Measurements from ENCODE around the gene DYNC1I1. TPM values are rescaled to one million over a fixed set of nuclear protein-coding genes. Genes with fewer than 3 reads are reported as not detected.

The DYNC1I1 gene
- total RNA-seq, 2 experiments from 2014 or later, result not detected

DNA sequence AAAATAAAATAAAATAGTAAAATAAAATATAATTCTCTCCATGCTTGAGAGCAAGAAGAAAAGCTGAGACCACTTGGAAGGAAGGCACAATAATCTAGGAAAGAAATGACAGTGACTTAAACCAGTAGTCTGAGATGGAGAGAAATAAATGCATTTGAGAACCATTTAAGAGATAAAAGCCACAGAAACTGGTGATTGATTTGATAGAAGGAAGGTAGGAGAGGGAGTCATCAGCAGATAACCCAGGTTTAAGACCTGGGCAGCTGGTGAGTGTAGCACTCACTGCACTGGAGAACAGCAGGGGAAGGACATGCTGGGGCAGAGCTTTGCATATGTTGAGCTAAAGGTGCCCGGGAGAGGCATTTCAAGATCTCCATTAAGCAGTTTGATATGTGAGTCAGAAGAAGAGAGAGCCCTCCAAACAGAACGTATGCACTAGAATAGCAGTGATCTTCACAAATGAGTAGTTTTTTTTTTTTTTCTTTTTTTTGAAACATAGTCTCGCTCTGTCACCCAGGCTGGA lies 268.0 kb downstream of the DYNC1I1 start:
- ATAC-seq (no peak), DNase-seq (no peak)
- Mint-ChIP-seq H3K9me3 (ENCODE audit: low read depth) (no peaks in the 10 kb centered on the region), H3K4me3 (no peak overlapping the region), H3K36me3 (ENCODE audit: low read depth) (no peaks in the 10 kb centered on the region), H3K27ac (no peak overlapping the region), H3K27me3 (peaks cover 9% of the 10 kb centered on the region), H3K4me1 (no peaks in the 10 kb centered on the region)
- ChIA-PET CTCF (no interaction called here), POLR2A (no interaction called here)
- intact Hi-C loops (cut with DNase I, micrococcal nuclease), result no loop called here

DNA sequence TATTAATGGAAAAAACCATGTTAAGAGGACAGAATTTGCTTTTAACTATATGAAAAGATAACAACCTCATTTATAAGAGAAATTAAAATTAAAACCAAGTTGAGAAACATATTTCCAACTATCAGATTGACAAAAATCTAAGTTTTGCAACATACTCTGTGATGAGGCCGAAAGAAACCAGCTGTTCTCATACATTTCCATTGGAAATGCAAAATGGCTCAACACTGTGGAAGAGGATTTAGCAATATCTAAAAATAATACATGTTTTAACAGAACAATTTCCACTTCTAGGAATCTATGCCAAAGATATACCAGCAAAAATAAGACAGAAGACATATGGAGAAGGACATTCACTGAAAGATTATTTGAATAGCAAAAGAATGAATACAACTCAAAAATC lies 268.8 kb downstream of the DYNC1I1 start:
- no peaks in the 10 kb centered on the region for H3K9me3 Mint-ChIP-seq (ENCODE audit: low read depth)
- H3K27ac Mint-ChIP-seq, result no peak overlapping the region
- no peaks in the 10 kb centered on the region for H3K36me3 Mint-ChIP-seq (ENCODE audit: low read depth)
- peaks cover 6% of the 10 kb centered on the region for H3K27me3 Mint-ChIP-seq
- ATAC-seq (no peak), DNase-seq (no peak)
- intact Hi-C loops (cut with DNase I, micrococcal nuclease), result no loop called here
- no peak overlapping the region for H3K4me3 Mint-ChIP-seq
- ChIA-PET POLR2A (no interaction called here), CTCF (interaction anchor here (0.7 kb wide), 1 partner anchor 86 kb away, joined by 3 read pairs; no protein-coding TSS in a partner anchor)
- no peaks in the 10 kb centered on the region for H3K4me1 Mint-ChIP-seq

DNA sequence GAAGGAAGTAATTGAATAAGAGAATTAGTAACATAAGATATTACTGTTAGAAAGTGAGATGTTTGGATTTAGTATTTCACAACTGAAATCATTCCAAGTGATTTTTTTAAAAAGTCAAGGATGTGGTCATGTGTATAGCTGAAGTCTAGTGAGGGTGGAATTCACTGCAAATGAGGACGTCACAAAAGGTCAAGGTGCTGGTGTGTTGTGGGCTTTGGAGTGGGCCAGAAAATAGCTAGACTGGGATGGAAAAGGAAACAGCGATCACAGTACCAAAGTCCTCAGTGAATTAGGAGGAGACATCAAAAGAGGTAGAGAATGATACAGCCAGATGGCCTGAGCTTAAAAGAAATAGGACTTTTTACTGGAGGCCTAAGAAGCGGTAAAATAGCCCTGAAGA lies 272.8 kb downstream of the DYNC1I1 start:
- no peak overlapping the region for H3K4me3 Mint-ChIP-seq
- ATAC-seq, result no peak

DNA sequence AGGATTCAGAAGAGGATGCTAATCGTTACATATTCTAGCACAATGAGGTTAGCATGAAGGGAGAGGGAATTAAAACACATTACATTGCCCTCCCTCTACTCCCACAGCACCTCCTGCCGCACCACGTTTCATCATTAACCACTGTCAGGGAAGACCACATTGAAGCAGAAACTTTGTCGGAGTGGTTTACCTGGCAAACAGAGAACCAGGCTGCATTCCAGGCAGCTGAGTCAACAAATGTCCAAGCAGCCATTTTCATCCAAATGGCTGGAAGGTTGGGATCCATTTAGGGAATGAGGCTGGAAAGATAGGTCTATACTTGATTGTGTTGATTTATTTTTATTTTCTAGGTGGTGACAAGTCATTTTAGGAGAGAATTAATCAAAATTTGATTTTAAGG lies 273.6 kb downstream of the DYNC1I1 start:
- CTCF ChIA-PET, result no interaction called here
- no peak overlapping the region for H3K4me3 Mint-ChIP-seq
- H3K36me3 Mint-ChIP-seq (ENCODE audit: low read depth), result no peaks in the 10 kb centered on the region
- DNase-seq (no peak), ATAC-seq (no peak)
- intact Hi-C loops (cut with DNase I, micrococcal nuclease), result no loop called here
- no peaks in the 10 kb centered on the region for H3K4me1 Mint-ChIP-seq
- H3K27ac Mint-ChIP-seq, result no peak overlapping the region
- H3K9me3 Mint-ChIP-seq (ENCODE audit: low read depth), result no peaks in the 10 kb centered on the region
- no peaks in the 10 kb centered on the region for H3K27me3 Mint-ChIP-seq
- POLR2A ChIA-PET, result no interaction called here

More for the DNA sequence above, 272.8 kb downstream of the DYNC1I1 start:
- ChIA-PET POLR2A (no interaction called here), CTCF (interaction anchor here (0.5 kb wide), 1 partner anchor 683 kb away, joined by 3 read pairs; no protein-coding TSS in a partner anchor)
- intact Hi-C loops (cut with DNase I, micrococcal nuclease), result no loop called here
- no peak overlapping the region for H3K27ac Mint-ChIP-seq
- no peaks in the 10 kb centered on the region for H3K4me1 Mint-ChIP-seq
- no peaks in the 10 kb centered on the region for H3K9me3 Mint-ChIP-seq (ENCODE audit: low read depth)
- no peak for DNase-seq
- peaks cover 3% of the 10 kb centered on the region for H3K27me3 Mint-ChIP-seq
- H3K36me3 Mint-ChIP-seq (ENCODE audit: low read depth), result no peaks in the 10 kb centered on the region

DNA sequence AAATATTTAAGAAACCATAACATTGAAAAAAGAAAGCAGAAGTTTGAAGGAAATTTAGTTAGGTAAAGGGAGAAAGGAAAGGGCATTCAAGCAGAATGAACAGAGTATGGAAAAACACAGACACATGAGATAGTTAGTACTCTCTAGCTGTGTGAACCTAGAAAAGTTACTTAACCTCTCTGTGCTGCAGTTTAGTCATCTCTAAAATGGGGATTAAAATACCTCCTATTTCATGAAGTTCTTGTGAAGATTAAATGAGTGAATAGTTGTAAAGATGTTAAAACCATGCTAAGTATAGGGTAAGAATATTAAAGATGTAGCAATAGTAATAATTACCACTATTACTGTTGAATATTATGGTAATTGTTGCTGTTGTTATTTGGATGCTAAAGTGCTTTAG lies 279.9 kb downstream of the DYNC1I1 start:
- H3K9me3 Mint-ChIP-seq (ENCODE audit: low read depth), result no peaks in the 10 kb centered on the region
- no peak for DNase-seq
- H3K36me3 Mint-ChIP-seq (ENCODE audit: low read depth), result no peaks in the 10 kb centered on the region
- intact Hi-C loops (cut with DNase I, micrococcal nuclease), result no loop called here
- no peak overlapping the region for H3K4me3 Mint-ChIP-seq
- POLR2A ChIA-PET, result no interaction called here
- no peak overlapping the region for H3K27ac Mint-ChIP-seq
- CTCF ChIA-PET, result interaction anchor here (0.6 kb wide), 1 partner anchor 1237 kb away, joined by 3 read pairs; no protein-coding TSS in a partner anchor
- peaks cover 12% of the 10 kb centered on the region for H3K27me3 Mint-ChIP-seq
- no peak for ATAC-seq
- H3K4me1 Mint-ChIP-seq, result no peaks in the 10 kb centered on the region

DNA sequence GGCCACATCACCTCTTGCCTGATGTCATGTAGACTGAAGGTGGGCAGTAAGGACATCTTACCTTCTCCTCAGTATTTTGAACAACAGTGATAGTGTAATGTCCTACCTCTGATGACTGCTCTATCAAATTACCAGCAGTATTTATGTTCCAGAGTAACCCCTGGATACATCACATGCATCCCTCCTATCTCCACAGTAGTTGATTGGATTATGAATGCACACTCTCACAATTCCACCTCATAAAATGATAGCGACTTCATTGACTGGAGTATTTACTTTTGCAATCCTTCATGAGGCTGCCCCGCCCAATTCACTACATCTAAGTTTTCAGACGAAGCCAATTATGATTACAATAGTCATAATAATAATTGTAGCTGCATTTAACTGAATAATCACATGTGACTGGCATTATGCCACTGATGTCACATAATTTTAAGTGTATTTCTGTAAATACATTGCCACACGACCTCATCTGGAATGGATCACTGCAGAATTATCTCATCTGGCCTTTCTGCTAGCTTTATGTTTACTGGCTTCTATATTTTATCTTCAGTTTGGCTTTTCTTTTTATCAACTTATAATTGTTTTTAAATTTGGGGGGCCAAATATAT lies 280.6 kb downstream of the DYNC1I1 start:
- Mint-ChIP-seq H3K27me3 (peaks cover 14% of the 10 kb centered on the region), H3K36me3 (ENCODE audit: low read depth) (no peaks in the 10 kb centered on the region), H3K9me3 (ENCODE audit: low read depth) (no peaks in the 10 kb centered on the region), H3K4me1 (no peaks in the 10 kb centered on the region), H3K4me3 (no peak overlapping the region), H3K27ac (no peak overlapping the region)
- ChIA-PET CTCF (interaction anchor here (0.6 kb wide), 1 partner anchor 1799 kb away, joined by 3 read pairs; no protein-coding TSS in a partner anchor), POLR2A (no interaction called here)
- no peak for DNase-seq
- ATAC-seq, result no peak
- intact Hi-C loops (cut with DNase I, micrococcal nuclease), result no loop called here

DNA sequence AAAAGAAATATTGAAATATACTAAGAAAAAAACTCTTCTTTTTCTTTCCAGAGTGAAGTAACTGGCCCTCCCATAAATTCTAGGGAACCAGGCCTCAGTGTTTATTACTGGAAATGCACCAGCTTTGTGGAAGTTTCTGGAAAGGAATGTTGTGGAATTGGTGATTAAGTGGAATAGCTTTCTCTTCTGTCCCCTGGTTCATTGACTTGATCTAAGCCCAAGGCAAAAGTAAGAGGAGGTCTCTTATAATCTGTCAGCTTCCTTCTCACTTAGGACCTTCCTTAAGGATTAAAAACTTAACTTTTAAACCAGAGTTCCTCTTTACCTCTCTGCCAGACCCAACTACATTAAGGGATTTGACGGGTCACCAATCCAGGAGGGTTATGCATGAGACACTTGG lies 283.4 kb downstream of the DYNC1I1 start:
- ATAC-seq (no peak), DNase-seq (no peak)
- H3K4me3 Mint-ChIP-seq, result no peak overlapping the region
- H3K9me3 Mint-ChIP-seq (ENCODE audit: low read depth), result no peaks in the 10 kb centered on the region
- peaks cover 15% of the 10 kb centered on the region for H3K27me3 Mint-ChIP-seq
- intact Hi-C loops (cut with DNase I, micrococcal nuclease), result no loop called here
- H3K36me3 Mint-ChIP-seq (ENCODE audit: low read depth), result no peaks in the 10 kb centered on the region
- ChIA-PET POLR2A (no interaction called here), CTCF (no interaction called here)
- H3K27ac Mint-ChIP-seq, result no peak overlapping the region
- no peaks in the 10 kb centered on the region for H3K4me1 Mint-ChIP-seq

DNA sequence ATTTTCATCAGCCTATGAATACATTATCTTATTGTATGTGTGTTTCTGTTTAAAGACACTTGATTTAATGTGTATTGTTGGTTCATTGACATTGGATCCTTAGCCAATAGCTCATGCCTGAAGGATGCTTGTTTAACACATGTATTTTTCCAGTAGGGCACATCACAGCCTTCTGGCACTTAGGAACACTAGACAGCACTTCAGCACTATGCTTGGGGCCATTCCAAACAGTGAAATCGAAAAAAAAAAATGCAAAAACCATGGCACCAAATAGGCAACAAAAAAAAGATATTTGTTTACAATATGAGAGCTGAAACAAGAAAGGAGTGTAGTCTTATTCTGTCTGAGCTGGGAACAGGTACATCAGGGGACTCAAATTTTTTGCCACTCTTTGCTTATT lies 286.7 kb downstream of the DYNC1I1 start:
- Mint-ChIP-seq H3K27ac (no peak overlapping the region), H3K36me3 (ENCODE audit: low read depth) (no peaks in the 10 kb centered on the region), H3K4me3 (no peak overlapping the region), H3K27me3 (peaks cover 23% of the 10 kb centered on the region), H3K4me1 (no peaks in the 10 kb centered on the region), H3K9me3 (ENCODE audit: low read depth) (no peaks in the 10 kb centered on the region)
- intact Hi-C loops (cut with DNase I, micrococcal nuclease), result no loop called here
- no peak for DNase-seq
- ChIA-PET POLR2A (no interaction called here), CTCF (no interaction called here)
- no peak for ATAC-seq

DNA sequence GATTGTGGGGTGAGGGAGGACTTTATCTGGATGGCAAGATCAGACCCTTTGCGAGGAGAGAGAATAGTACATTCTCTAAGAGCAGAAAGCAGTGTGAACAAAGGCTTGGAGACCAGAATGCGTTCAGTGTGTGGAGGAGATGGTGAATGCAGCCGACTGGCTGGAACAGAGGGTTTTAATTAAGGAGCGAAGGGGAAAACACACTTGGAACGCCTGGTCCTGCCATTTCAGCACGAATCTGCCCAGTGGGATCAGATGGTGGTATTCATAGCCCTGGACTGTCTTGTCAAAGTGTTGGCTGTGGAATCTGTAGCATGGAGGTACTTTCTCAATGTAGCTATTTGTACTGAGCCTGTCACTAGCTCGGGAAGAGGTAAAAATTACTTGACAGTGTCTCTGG lies 288.7 kb downstream of the DYNC1I1 start:
- POLR2A ChIA-PET, result no interaction called here
- CTCF ChIA-PET, result interaction anchor here (0.6 kb wide), 1 partner anchor 391 kb away, joined by 3 read pairs; no protein-coding TSS in a partner anchor
- DNase-seq (no peak), ATAC-seq (no peak)
- no peaks in the 10 kb centered on the region for H3K9me3 Mint-ChIP-seq (ENCODE audit: low read depth)
- H3K4me1 Mint-ChIP-seq, result no peaks in the 10 kb centered on the region
- no peak overlapping the region for H3K4me3 Mint-ChIP-seq
- no peaks in the 10 kb centered on the region for H3K36me3 Mint-ChIP-seq (ENCODE audit: low read depth)
- peaks cover 29% of the 10 kb centered on the region for H3K27me3 Mint-ChIP-seq
- no peak overlapping the region for H3K27ac Mint-ChIP-seq
- intact Hi-C loops (cut with DNase I, micrococcal nuclease), result no loop called here

DNA sequence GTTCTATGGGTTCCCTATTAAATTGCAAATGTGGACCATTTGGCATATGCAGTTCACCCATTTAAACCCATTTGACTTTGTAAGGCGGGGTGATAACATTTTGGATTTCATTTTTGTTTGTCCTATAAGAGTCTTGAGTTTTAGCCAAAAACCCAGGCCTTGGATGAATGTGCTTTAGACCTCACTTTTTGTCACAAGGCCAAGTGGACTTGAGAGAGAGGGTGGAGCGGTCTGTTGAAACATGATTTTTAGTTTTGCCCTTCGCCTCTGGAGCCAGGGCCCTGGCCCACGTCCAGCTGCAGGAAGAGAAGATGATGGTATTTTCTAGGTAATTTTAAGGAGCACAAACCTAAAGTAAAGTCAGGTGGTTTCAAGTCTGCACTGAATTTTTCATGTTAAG lies 289.5 kb downstream of the DYNC1I1 start:
- DNase-seq (no peak), ATAC-seq (no peak)
- H3K4me1 Mint-ChIP-seq, result no peaks in the 10 kb centered on the region
- ChIA-PET POLR2A (no interaction called here), CTCF (interaction anchor here (1.7 kb wide), 1 partner anchor 966 kb away, joined by 4 read pairs; no protein-coding TSS in a partner anchor)
- H3K4me3 Mint-ChIP-seq, result no peak overlapping the region
- H3K27me3 Mint-ChIP-seq, result peaks cover 31% of the 10 kb centered on the region
- H3K9me3 Mint-ChIP-seq (ENCODE audit: low read depth), result no peaks in the 10 kb centered on the region
- no peak overlapping the region for H3K27ac Mint-ChIP-seq
- no peaks in the 10 kb centered on the region for H3K36me3 Mint-ChIP-seq (ENCODE audit: low read depth)
- intact Hi-C loops (cut with DNase I, micrococcal nuclease), result no loop called here

DNA sequence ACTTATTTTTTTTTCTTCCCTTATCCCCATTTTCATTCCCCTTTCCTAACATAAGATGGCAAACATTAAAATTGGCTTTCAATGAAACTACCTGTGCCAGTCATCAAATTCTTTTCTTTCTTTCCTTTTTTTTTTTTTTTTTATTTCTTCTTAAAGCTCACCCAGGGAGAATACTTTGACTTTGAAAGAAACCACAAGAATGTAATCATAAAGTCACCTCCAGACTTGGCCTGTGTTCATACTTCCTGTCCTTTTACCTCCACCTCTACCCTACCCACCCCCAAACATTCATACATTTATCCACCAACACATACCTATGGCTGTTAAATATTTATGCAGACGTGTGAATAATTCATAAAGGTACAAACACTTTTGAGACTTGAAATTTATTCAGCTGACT lies 295.0 kb downstream of the DYNC1I1 start:
- peaks cover 45% of the 10 kb centered on the region for H3K27me3 Mint-ChIP-seq
- intact Hi-C loops (cut with DNase I, micrococcal nuclease), result loop anchor here in 1 of 2 experiments (5.0 kb wide), 1 partner anchor 150 kb away; no protein-coding TSS in a partner anchor
- no peak overlapping the region for H3K4me3 Mint-ChIP-seq
- POLR2A ChIA-PET, result no interaction called here
- no peaks in the 10 kb centered on the region for H3K36me3 Mint-ChIP-seq (ENCODE audit: low read depth)
- ATAC-seq (no peak), DNase-seq (no peak)
- CTCF ChIA-PET, result interaction anchor here (1.0 kb wide), 1 partner anchor 151 kb away, joined by 3 read pairs; no protein-coding TSS in a partner anchor
- no peak overlapping the region for H3K27ac Mint-ChIP-seq
- H3K9me3 Mint-ChIP-seq (ENCODE audit: low read depth), result no peaks in the 10 kb centered on the region
- H3K4me1 Mint-ChIP-seq, result no peaks in the 10 kb centered on the region

DNA sequence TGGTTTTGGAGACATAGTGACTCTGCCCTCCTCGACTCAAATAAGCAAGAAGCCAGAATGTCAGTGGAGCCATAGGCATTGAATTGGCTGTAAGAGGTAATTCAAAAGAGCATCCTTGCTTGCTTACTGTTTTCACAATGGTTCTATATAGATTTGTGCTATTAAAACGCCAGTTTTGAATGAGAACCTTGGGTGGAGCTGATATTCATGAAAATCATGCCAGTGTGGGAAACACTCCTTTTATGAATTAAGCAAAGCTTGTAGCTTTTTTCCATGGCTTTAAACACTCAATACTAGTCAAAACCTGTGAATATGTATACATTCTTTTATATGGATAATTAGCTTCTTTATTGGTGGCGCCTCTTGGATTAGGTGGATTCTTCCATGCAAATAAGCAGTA lies 297.0 kb downstream of the DYNC1I1 start:
- ChIA-PET CTCF (no interaction called here), POLR2A (no interaction called here)
- DNase-seq (no peak), ATAC-seq (no peak)
- Mint-ChIP-seq H3K9me3 (ENCODE audit: low read depth) (no peaks in the 10 kb centered on the region), H3K4me3 (no peak overlapping the region), H3K4me1 (no peaks in the 10 kb centered on the region), H3K27ac (no peak overlapping the region), H3K36me3 (ENCODE audit: low read depth) (no peaks in the 10 kb centered on the region), H3K27me3 (peaks cover 31% of the 10 kb centered on the region)
- intact Hi-C loops (cut with DNase I, micrococcal nuclease), result loop anchor here in 1 of 2 experiments (5.0 kb wide), 1 partner anchor 152 kb away; no protein-coding TSS in a partner anchor

All from activated CD4-positive, alpha-beta T cell treated with anti-CD3 and anti-CD28 coated beads for 36 hours (primary cell).